IPS-11a (cell line): ENCODE data around the gene CD40.
"Not testable (repeated sequence)": the region's sequence is repeated elsewhere in the genome, so short reads cannot be mapped to it uniquely, and the experiment has no call there.

ENCODE experiments used
- H3K4me3 ChIP-seq: one replicate; pipeline ENCODE4 v1.5.1; 2013; ENCODE audit warnings: low read depth, low read length, control low read depth

CD40 gene

GRCh38 chr20:46091622-46092535 lies 26.2 kb upstream of the CD40 start:
- H3K4me3 ChIP-seq = not testable (repeated sequence)

DNA sequence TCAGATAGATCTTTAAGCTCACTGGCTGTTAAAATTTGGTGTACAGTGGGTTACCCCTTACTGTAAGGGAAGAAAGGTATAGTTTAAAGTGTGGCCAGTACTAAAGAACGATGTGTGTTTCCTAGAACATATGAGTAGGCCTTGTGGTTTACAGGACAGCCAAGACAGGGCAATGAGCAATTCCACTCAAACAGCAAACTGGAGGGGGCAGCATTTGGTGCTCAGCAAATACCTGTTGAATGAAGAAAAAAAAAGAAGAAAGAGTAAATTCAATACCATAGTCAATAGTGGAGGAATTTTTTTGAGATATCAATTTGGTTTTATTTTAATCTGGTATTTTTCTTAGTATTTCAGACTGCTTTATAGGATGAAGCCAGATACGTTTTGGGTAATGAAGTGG lies 24.6 kb upstream of the CD40 start:
- no peak overlapping the region for H3K4me3 ChIP-seq

GRCh38 chr20:46099491-46100287 lies 18.4 kb upstream of the CD40 start:
- no peak overlapping the region for H3K4me3 ChIP-seq

GRCh38 chr20:46100444-46100843 lies 17.7 kb upstream of the CD40 start:
- not testable (repeated sequence) for H3K4me3 ChIP-seq

GRCh38 chr20:46100988-46101387 lies 17.1 kb upstream of the CD40 start:
- H3K4me3 ChIP-seq = no peak overlapping the region

DNA sequence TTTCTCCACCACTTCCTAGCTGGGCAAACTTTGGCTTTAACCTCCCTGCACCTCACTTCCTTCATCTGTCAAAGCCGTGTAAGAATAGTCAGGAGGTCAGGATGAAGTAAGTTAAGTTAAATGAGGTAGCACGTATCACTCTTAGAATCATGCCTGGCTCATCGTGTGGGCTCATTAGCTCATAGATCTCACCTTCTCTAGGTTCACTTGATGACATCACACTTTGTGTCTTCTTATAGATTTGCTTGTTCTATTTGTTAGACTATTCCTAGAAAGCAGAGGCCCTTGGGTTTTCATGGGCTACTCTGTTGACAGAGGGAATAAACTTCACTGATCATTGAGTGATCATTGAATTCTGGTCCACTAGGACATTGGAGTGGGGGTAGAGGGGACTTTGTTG lies 16.2 kb upstream of the CD40 start:
- H3K4me3 ChIP-seq = no peak overlapping the region

DNA sequence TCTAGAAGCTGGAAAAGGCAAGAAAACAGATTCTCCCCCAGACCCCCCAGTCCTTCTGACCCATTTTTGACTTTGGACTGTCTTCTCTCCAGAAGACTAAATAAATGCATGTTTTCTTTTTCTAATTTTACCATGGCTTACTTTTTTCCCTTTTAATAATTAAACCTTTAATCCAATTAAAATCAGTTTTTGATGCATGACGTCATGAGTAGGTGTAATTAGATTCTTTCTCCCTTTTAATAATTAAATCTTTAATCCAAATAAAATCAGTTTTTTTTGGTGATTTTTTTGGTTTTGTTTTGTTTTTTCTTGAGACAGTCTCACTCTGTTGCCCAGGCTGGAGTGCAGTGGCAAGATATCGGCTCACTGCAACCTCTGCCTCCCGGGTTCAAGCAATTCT lies 15.2 kb upstream of the CD40 start:
- H3K4me3 ChIP-seq = no peak overlapping the region

DNA sequence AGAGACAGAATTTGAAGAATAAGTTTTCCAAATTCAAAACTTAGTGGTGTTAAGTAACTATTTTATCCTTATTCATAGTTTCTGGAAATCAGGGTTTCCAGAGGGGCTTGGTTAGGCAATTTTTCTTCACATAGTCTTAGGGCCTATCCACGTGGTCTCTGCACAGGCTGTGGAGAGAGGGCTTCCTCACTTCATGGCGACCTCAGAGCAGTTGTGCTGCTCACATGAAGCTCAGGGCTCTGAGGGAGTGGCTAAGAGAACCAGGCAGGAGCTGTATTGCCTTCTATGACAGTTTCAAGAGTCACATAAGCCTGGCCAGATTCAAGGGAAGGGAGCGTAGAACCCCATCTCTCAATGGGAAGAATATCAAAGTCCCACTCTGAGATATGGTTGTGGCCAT lies 13.9 kb upstream of the CD40 start:
- H3K4me3 ChIP-seq = no peak overlapping the region

- H3K4me3 ChIP-seq = no peak overlapping the region
Measured at GRCh38 chr20:46107061-46107460, 11.1 kb upstream of the CD40 start.

GRCh38 chr20:46108435-46108841 lies 9.7 kb upstream of the CD40 start:
- H3K4me3 ChIP-seq = no peak overlapping the region

GRCh38 chr20:46108976-46109375 lies 9.1 kb upstream of the CD40 start:
- H3K4me3 ChIP-seq = no peak overlapping the region

DNA sequence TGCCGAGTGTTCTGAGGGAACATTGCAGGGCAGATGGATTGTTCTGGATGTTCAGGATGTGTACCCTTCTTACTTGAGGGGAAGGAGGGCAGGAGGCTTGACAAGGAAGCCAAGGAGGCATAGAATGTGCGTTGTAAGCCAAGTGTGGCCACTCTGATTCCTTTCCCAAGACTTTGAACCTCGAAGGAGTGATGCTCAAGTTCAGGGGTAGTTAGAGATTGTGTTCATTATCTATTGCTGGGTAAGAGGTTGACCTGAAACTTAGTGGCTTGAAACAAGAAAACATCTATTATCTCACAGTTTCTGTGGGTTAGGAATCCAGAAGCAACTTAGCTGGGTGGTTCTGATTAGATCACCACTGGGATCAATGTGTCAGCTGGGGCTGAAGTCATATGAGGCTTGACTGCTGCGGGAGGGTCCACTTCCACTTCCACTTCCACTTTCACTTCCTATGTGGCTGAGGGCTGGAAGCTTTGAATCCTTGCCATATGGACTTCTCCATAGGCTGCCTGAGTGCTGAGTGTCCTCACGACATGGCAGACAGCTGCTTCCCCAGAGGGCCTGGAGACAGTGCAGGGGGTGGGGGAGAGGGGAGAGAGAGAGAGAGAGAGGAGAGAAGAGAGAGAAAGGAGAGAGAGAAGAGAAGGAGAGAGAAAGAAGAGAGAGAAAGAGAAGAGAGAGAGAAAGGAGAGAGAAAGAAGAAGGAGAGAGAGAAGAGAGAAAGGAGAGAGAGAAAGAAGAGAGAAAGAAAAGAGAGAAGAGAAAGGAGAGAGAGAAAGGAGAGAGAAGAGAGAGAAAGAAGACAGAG lies 6.9 kb upstream of the CD40 start:
- H3K4me3 ChIP-seq = no peak overlapping the region

- H3K4me3 ChIP-seq = no peak overlapping the region
Measured at GRCh38 chr20:46111836-46112212, 6.3 kb upstream of the CD40 start.

- H3K4me3 ChIP-seq = no peak overlapping the region
Measured at GRCh38 chr20:46112430-46113112, 5.5 kb upstream of the CD40 start.

- H3K4me3 ChIP-seq = no peak overlapping the region
Measured at GRCh38 chr20:46113113-46113470, 5.0 kb upstream of the CD40 start.

DNA sequence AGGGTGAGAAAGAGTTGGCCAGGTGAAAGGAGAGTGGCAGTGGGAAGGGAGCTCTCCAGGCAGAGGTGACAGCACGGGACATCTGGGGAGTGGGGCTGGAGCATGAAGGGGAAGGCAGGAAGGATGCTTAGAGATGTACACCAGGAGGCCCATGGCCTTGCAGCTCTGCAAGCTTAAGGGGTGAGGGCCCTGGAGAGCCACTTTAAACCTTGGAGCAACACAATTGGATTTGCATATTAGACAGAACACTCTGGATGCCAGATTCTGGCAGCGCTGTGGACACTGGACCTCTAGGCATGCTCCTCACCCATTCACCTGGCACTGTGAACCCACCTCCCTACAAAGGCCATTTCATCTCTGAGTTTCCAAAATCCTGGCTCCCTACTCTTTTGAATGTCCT lies 3.7 kb upstream of the CD40 start:
- H3K4me3 ChIP-seq = no peak overlapping the region

DNA sequence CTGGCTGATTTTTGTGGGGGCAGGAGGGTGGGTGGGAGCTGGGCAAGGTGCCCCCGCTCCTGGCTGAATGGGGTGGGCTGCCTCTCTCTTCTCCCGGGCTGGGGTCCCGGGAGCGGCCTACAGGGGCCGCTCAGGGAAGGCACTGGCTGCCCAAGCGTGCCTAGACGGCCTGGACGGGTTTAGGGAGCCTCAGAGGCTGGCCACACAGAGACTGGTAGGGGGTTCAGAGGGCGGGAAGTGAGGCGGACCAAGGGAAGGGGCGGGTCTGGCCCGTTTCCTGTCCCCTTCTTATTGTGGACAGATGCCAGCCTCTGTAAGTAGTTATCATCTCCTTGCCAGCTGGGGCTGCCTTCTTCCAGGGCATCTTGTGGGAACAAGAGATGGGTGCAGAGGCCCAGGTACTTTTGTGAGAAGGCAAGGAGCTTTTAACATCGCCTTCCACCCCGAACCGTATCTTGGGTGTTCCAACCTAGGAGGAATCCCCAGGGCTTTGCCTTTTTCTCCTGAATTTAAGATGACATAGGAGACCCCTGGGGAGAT lies 437 bp downstream of the CD40 start:
- peak overlapping the region; percentile 51 for H3K4me3 ChIP-seq

DNA sequence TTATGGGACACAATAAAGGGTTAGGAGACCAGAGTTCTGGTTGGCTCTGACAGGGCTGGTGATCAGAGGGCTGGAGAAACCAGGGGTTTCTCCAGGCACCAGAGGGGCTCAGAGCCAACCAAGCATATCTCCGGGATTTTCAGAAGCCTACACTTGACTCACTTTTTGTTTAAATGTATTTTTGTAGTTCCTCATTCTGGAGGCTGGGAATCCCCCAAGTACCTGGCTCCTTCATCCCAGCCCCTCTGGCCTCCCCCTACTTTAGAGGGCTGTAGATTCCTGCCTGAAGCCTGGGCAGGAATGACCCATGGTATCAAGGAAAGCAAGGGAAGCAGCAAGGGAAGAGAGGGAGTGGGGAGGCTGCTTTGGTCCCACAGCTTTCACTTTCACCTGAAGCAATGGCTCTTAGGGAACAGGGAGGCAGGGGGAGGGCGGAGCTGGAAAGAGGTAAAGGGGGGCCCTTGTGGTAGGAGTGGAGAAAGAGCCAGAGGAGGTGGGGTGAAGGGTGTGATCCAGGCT lies 973 bp downstream of the CD40 start:
- H3K4me3 ChIP-seq = no peak overlapping the region

- H3K4me3 ChIP-seq = no peak overlapping the region
Measured at GRCh38 chr20:46119547-46119946, 1.4 kb downstream of the CD40 start.

- no peak overlapping the region for H3K4me3 ChIP-seq
Measured at GRCh38 chr20:46120136-46120535, 2.0 kb downstream of the CD40 start.
